Left renal pelvis (tissue), 4 donors: ENCODE data around the gene MXI1. TPM values are rescaled to one million over a fixed set of nuclear protein-coding genes. Genes with fewer than 3 reads are reported as not detected.
"Not testable (repeated sequence)": the region's sequence is repeated elsewhere in the genome, so short reads cannot be mapped to it uniquely, and the experiment has no call there.

ENCODE experiments used
- DNase-seq, 4 donors: peaks; one replicate each; pipeline ENCODE4 v3.0.0-alpha.2; 2013; ENCODE audit warnings: low read depth in 4 of 4, low spot score in 3 of 4
- polyA plus RNA-seq, 4 donors: library from polyadenylated mRNA; unstranded; fragments of 120-200 nt; gene quantifications; one replicate each; pipeline ENCODE4 v1.2.1, GENCODE V29; 2013; ENCODE audit not compliant: insufficient read length in 4 of 4

Gene MXI1
- polyA plus RNA-seq, 4 donors = 41.7 to 54.1 (median 48.3) TPM

DNA sequence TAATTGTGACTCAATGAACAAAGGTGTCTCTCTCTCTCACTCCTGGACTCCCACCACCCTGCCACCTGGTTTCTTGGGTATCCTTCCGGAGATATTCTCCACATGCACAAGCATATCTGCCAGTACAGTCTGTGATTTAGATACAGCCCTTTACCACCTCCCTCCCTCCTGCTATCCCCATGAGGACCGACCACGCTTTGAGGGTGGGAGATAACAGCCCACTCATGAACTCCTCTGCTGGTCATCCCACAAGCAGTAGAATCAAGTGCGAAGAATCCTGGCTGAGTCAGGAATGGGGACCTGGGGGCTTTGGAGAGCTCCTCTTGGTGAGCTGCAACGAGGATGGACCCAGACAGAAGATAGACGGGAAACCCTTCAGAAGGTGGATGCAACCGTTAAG, 28.2 kb upstream of the MXI1 start:
- DNase-seq = no peak

DNA sequence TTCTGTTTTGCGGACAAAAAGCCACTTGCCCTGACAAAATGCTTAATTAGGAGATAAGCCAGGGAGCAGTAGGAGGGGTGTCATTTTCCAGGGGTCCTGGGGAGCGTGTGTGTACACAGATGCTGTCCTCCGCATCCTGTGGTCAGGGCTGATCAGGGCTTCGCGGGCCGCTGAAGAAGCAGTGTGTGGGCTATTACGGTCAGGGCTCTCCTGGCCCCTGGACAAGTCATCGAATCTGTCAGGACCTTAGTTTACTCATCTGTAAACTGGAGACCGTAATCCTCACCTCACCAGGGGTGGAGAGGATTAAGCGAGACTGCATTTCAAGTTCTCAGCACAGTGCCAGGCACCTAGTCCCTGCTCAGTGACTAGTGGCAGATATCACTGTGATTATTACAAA, 26.0 kb upstream of the MXI1 start:
- DNase-seq = no peak

DNA sequence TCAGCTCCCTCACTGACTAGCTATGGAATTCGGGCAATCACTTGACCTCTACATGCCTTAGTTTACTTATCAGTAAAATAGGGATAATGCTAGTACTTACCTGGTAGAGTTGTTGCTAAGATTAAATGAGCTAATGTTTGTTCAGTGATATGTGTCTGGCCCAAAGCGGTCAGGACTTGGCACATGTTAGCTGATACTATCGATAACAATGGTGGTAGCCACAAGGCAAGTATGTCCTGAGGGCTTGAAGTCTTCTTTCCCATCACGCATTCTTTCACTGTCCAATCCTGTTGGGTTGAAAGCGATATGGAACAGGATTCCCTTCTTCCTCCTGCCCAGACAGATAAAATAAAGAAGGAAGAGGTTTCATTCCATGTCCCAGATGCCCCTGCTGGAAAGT, 25.5 kb upstream of the MXI1 start:
- DNase-seq = no peak

DNA sequence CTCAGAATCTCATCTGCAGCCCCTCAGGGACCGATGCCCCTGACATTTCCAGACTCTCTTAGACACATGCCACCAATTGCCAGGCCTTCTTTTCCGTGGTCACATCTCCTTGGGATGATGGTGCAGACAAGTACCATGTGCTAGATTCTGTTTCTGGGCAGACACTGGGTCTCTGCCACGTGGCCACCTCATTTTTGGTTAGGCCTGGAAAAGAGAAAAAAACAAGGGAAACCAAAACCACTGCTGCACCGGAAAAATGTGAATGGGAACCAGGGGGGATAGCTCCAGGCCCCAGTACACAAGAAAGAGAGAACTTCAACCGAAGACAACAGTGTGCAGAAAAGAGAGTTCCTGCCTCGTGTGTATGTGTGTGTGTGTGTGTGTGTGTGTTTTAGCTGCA, 23.0 kb upstream of the MXI1 start:
- DNase-seq = no peak

DNA sequence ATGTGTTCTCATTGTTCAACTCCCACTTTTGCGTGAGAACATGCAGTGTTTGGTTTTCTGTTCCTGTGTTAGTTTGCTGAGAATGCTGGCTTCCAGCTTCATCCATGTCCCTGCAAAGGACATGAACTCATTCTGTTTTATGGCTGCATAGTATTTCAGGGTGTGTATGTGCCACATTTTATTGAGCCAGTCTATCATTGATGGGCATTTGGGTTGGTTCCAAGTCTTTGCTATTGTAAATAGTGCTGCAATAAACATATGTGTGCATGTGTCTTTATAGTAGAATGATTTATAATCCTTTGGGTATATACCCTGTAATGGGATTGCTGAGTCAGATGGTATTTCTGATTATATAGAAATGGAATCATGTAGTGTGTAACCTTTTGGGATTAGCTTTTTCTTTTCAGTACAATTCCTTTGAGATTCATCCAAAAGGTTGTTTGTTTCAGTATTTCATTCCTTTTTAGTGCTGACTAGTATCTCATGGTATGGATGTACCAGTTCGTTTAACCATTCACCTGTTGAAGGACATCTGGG, 21.7 kb upstream of the MXI1 start:
- not testable (repeated sequence) for DNase-seq

DNA sequence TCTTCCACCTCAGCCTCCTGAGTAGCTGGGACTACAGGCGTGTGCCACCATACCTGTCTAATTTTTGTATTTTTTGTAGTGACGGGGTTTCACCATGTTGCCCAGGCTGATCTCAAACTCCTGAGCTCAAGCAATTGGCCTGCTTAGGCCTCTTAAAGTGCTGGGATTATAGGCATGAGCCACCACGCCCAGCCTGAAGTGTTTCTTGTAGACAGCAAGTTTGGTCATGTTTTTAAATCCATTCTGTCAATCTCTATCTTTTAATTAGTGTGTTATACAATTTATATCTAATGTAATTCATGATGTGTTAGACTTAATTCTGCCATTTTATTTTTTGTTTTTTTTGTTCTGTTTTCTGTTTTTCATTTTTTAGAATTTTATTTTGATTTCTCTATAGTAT, 17.2 kb upstream of the MXI1 start:
- no peak for DNase-seq

DNA sequence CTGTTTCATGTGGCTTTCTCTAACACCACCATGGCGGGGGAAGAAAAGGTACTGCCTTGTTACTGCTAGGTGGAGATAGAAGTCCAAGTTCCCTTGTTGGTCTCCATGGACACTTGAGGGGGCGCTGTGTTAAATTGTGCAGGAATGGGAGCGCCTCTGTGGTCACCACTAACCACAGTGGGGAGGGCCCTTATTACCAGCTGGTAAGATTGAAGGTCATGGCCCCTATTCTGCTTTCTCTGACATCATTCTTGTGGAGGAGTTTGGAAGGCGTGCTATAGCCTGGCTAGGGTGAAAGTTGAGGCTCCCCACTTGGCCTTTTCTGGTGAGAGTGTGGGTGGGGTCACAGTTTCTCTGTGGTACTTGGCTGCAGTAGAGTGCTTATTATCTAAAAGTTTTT, 14.9 kb upstream of the MXI1 start:
- no peak for DNase-seq

DNA sequence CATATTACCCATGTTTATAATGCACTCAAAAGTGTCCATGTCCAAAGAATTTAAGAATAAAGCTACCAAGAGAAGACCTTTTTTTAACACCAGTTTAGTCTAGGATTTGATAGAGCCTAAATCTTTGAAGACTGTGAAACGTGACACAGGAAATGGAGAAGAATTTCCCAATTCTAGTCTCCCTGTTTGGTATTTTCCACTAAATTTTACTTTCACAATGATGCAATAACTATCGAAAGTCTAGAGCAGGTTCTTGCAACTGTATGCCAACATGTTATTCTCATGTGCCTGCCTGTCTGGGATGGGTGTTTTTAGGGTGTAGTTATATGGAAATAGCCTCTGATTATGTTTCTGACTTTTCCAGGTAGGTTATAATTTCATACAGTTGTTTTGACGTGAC, 6.9 kb upstream of the MXI1 start:
- no peak for DNase-seq

DNA sequence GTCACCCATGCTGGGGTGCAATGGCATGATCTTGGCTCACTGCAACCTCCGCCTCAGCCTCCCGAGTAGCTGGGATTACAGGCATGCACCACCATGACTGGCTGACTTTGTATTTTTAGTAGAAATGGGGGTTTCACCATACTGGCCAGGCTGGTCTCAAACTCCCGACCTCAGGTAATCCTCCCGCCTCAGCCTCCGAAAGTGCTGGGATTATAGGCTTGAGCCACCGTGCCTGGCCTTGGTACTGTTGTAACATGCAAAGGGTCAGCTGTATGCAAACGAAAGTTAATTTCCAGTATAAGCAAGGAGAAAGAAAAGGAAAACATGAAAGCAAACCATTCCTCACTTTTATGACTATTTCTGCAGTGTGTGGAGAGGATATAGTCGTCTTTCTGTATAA, 6.4 kb upstream of the MXI1 start:
- DNase-seq = not testable (repeated sequence)

DNA sequence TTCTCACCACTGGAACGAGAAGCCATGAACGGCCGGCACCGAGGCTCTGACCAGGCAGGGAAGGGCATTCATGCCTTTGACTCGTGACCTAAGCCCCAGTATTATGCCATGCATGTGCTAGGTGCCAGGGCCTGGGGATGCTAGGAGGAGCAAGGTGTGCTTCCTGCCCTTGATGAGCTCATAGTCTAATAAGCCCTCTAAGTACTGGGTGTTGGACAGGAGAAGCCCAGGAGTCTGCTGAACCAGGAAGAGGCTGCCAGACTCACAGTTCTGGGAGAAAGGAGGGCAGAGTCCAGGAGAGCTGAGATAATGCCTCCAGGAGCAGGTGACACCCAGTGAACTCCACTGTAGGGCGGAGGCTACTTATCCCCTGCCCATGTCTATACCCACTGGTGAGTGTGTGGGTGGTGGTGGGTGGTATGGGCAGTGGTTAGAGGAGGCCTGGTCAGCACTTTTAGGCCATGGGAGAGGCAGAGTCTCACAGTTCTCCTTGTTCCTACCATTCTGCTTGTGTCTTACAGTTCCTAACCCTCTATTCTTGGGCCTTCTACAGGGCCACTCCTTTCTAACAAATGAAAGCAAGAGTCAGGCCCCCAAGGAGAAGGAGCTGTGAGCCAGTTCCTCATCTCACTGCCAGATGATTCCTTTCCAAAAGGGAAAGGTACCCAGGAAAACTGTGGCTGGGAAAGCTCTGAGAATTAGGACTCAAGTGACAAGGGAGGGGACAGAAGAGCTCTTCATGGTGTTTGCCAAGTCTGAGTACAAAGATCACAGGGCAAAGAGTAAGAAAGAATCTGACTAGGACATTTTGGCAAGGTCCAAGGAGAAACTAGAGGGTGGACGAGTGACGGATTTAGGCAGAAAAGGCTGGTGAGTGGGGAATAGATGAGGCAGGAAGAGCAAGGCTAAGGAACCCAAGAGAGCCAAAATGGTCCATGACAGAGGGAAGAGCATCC, 3.6 kb upstream of the MXI1 start:
- no peak for DNase-seq

DNA sequence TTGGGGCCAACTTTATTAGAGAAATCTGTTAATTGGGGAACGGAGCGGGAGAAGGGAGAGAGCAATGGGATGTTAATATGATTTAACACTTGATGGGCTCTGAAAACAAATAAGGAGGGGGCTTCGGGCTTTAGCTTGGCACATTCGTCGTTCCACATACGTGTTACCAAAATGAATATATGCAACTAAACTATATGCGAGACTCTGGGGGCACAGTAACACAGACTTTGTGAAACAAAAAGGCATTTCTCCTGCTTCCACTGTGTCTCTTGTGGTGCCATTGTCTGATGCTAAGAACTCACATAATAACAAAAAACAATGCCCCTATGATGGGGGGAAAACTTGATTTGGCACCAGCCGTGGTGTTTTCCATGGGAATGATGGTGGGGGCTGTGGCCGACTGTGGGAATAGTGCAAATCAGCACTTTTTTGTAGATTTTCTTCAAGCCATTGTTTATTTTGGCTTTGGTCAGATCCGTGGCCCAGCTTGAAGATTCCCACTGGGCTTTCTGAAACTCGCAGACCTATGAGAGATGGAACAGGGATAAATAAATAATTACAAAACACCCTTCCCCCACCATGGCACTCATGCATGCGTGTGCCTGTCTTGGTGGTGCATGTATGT, 2.2 kb upstream of the MXI1 start:
- no peak for DNase-seq

DNA sequence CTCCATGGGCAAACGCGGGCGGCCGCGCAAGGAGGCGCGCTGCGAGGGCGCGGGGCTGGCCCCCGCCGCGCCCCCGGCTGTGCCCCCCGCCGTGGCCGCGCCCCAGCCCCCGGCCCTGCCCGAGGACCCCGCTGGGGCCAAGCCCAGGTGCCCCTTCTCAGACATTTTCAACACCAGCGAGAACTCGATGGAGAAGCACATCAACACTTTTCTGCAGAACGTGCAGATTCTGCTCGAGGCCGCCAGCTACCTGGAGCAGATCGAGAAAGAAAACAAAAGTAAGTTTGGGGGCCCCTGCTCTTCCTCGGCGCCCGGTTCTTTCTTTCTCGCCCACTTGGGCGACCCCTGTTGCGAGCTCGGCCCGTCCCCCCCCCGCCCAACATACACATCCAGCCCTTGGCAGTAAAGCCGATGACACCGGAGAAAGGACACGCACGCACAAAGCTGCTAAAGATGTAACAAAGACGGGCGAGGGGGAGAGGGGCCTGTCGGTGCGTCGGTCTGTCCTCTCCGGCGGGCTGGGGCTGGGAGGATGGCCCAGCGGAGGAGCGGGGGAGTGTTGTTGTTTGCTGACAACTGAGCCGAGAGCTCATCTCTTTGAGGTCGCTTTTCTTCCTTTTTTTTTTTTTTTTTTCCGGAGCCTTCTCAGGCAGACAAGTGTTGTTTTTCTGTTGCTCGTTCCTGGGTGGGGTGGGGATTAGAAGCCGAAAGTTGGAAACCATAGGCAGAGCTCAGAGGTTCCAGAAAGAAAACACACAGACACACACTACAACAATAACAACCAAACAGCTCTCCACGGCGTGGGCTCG, 604 bp downstream of the MXI1 start:
- DNase-seq = peak in 1 of 4 donors; percentile 52

DNA sequence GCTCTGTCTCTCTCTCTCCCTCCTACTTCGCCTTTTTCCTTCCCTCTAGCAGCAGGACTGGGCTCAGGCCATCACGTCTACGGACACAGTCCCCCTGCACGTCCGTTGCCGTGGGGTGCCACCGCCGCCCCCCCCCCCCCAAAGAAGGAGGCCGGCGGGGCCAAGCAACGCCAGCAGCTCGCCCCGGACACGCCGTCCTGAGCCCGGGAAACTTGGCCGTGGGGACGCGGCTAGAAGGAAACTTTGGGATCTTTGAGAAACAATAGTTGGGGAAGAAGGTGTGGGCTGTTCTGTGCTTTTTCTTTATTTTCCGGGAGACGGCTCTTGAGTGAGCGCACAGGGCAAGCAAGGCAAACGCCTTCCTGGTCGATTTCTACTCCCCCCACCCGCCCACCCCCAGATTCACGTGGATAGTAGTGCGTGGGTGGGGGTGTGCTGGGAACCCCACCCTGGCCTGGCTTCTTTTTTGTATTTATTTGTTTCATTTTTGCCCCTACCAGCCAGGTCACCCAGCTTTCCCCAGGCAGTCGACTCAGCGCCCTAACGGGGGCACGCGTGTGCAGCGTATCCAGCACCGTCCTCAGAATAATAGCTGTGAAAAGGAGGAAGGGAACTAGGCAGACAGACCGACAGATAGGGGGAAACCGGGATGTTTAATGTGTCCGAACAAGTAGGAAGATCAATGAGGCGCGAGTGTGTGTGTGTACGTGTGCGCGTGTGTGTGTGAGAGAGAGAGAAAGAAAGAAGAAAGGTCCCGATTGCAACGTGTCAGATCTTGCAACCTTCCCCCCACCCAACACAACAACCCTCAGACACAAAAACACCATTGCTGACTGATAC, 1.4 kb downstream of the MXI1 start:
- no peak for DNase-seq

DNA sequence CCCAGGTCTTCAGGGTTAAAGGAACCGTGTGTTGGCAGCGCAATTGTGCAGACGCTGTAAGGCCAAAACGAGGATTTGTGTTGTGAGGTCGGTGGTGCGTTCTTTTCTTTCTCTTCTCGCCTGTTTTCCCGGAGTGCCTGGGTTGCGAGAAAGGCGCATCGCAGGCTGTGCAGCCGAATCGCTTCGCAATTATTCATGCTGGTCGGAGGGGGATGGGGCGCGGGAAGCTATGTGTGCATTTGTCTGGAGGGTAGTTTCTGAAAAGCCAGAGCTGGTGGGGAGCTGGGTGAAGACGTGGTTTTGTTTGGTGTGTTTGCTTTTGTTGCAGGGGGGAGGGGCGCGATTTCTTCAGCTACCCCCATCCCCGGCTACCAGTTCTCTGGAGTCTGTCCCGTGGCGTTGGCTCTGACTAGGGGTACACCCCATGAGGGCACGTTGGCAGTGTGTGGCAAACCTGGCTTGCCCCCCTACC, 2.1 kb downstream of the MXI1 start:
- no peak for DNase-seq

DNA sequence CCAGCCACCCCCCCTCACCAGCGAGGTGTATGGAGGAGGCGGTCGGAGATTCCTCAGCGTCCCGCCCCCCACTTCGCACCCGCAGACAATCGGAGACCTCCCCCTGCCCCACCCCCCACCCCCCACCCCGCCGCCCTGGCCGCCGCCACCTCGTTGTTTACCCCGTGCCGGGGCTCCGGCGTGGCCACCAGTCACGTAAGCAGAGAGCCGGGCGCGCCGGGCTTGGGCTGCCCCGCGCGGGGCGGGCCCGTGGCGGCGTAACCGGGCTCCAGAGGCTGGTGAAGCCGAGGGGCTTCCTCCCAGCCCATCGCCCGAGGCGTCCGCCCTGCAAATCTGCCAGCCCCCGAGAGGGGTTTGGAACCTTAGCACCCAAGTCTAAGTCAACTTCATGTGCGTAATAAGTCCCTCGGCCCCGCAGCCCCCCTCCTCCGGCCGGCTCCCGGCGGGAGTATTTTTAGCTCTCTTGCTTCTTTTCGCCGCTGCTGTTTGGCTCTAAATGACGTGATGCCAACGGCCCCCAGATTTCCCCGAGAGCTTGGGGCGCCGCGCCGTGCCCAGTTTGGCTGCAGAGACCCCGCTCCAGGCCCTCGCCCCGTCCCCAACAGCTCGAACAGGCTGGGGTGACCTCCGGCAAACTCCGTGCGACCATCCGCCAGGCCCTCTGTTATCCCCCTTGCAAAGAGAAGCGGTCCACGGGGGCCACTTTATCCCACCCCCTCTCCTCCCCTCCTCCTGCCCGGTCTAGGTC, 2.7 kb downstream of the MXI1 start:
- DNase-seq = no peak

DNA sequence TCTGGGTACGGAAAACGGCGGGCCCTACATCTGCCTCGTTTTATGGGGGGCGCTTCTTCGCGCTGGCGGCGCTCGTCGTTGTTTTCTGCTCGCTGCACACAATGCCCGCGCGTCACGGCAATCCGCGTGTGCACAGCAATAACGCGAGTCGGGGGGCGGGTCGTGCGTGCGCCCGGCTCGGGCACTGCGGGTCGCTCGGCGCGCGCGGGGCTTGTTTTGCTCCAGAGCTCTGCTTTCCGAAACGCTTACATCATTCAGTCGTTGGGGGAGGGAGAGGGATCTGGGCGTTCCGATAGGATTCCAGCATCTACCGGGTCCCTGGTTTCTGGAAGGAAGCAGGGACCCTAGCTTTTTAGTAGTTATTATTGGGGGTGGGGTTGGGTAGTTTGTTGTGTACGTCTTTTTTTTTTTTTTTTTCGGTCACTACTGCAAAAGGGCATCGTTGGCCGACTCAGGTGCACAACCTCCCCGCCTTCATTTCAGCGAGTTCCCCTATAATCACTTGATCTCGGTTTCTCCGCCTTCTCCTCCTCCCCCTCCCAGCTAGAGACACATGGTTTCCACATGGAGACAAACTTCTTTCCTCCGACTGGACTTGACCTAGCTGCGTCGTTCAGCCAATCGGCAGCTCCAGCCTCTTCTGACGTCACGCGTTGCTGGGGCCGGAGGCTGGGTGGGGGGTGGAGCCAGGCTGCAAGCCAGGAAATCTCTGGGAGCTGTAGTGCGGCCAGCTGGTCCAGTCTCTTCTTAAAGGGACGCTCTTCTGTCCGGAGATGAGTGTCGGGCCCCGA, 3.5 kb downstream of the MXI1 start:
- peak; percentile 95 to 96 (median 96) for DNase-seq

DNA sequence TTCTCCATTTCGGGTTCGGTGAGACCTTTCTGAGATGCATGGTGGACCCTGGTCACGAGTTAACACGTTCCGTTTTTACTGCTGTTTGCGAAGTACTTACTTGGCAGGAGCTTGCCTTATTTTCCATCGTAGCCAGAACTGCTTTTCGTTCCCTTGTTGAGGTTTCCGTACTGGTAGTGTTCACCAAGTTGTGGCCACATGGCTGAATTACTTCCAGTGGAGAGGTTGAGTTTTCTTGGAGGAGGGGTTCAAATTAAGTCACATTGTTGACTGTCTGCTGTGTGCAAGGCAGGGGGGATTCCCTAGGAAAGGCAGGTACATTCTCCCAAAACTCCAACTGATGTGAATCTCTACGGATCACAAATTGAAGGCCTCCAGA, 4.0 kb downstream of the MXI1 start:
- DNase-seq = no peak
